GM21529 (cell line): Measurements from ENCODE around the gene ABHD15.

Experiments
- ATAC-seq: cut with Tn5 transposase; IDR thresholded peaks from one replicate; pipeline ENCODE4 v1.9.1; 2021; ENCODE audit not compliant: unreplicated experiment

The ABHD15 gene

GRCh38 chr17:29595107-29595942 is 28.5 kb upstream of the ABHD15 start:
- no peak for ATAC-seq

- no peak for ATAC-seq
These were observed 27.8 kb upstream of the ABHD15 start for GRCh38 chr17:29594519-29595090.

- no peak for ATAC-seq
These were observed 27.0 kb upstream of the ABHD15 start for GRCh38 chr17:29593591-29594518.

- ATAC-seq = no peak
These were observed 26.2 kb upstream of the ABHD15 start, which contains the start of gene ANKRD13B for GRCh38 chr17:29592850-29593551. TSS of gene ANKRD13B (plus strand) at chr17:29593132. CDS start at chr17:29593622, 490 bp downstream.

- ATAC-seq = peak; percentile 27
These were observed 25.1 kb upstream of the ABHD15 start for GRCh38 chr17:29591737-29592608.

- no peak for ATAC-seq
These were observed 24.4 kb upstream of the ABHD15 start for GRCh38 chr17:29591146-29591736.

- ATAC-seq = no peak
These were observed 23.7 kb upstream of the ABHD15 start for GRCh38 chr17:29590411-29591145.

DNA sequence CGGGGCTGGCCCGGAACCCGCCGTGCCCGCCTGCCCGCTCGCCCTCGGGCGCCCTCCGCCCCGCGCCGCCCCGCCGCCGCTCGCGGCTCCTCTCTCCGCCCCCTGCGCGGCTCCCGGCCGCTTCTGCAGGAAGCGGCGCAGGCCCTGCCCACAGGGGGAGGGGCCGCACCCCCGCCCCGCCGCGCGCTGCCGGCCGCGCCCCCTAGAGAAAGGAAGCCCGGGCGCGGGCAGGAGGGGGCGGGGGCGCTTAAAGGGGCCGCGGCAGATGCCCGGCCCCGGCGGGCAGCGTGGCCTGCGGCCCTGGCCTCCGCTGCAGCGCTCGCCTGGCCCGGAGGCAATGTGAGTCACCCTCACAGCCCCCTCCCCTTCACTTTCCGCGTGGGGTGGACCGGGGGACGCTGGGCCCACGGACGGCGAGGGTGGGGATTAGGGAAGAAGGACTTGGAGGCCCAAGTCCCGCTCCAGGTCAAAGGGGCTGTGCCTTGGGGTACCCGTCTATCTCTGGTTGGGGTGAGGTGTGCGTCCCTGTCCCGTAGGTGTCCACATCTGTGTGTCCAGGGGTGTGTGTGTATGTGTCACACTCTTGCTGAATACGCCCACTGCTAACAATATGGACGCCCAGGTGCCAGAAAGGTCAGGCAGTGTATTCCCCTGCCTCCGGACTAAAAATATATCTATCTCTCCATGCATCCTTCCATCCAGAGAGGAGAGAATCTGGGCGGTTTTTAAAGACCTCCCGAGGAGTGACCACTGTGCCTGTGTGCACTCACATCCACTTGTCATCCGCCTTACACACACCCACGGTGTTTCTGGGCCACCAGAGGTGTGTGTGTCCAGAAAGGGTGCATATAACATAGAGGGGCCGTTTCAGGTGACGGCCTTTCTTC is 22.9 kb upstream of the ABHD15 start, which contains the start of gene GIT1:
TSS of gene GIT1 (minus strand) at position 125 of the 887 bp plus-strand sequence. CDS start 270 bp downstream, outside the sequence.
- ATAC-seq = peak; percentile 50

- peak; percentile 11 for ATAC-seq
These were observed 21.9 kb upstream of the ABHD15 start for GRCh38 chr17:29588562-29589411.

DNA sequence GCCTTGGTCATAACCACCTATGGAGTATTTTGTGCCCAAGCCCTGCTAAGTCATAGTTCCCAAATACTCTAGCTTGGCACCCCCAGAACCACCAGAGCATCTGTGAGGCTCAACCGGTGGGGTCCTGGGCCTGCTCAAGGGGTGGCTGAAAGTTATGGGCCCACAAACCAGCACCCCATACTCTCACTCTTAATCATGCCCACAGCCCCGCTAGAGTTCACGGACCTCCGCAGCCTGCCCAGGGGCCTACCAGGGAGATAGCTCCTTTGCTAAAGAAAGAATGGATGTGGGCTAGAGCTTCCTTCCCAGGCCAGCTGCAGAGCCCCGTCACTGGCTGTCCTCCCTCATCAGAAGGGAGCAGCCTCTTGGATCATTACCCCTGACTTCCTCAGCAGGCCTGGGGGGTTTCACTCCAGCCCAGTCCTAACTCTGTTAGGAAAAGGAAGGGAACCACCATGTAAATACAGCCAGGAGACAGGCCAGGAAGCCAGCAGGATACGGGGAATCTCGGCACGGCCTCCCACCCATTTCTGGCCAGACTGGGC is 21.3 kb upstream of the ABHD15 start:
- ATAC-seq = no peak

DNA sequence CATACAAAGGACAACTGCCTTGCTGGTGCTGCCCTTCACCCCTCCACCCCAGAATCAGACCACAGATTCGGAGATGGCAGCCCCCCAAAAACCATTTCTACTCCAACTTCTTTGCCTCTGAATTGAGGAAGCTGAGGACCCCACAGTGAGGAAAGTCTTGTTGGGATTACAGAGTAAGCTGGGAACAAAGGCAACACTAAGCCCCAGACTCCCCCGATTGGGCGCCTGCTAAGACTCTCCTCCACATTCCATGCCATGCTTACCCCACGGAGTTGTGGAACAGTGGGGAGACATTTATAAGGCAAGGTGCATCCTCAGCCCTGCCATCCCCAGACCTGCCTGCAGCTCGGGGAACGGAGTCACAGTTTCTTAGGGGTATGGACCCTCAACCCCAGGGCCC is 20.8 kb upstream of the ABHD15 start:
- no peak for ATAC-seq

GRCh38 chr17:29586676-29587469 is 20.0 kb upstream of the ABHD15 start:
- ATAC-seq = no peak

GRCh38 chr17:29585080-29585751 is 18.4 kb upstream of the ABHD15 start:
- ATAC-seq = no peak

DNA sequence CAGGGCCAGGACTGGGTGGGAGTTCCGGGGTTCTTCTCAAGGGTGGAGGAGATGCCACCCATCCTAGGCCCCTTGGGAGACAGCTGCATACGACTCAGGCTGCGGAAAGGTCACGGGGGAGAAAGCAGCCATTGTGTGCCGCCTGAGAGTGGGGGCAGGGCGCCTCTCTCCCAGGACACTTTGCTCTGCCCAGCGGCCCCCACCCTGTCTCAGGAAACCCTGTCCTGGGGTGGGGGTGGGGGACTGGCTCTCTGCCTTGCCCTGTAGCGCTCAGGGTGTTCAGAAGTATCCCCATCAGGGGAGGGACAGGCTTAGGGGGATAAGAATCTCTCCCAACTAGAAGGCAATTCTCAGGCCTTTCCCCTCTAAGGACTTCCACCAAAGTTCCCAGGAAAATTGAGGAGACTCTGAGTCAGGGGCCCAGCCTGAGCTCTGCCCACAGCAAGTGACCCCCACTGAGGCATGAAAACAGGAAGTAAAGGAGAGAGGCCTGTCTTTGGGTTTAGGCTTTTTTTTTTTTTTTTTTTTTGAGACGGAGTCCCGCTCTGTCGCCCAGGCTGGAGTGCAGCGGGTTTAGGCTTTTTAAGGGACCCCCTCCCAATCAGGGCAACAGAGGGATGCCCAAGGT is 17.7 kb upstream of the ABHD15 start:
- no peak for ATAC-seq
